ENCODE data around the gene NAV2. TPM values are rescaled to one million over a fixed set of nuclear protein-coding genes. Genes with fewer than 3 reads are reported as not detected.

The NAV2 gene
- polyA plus RNA-seq, 3 donors = not detected

DNA sequence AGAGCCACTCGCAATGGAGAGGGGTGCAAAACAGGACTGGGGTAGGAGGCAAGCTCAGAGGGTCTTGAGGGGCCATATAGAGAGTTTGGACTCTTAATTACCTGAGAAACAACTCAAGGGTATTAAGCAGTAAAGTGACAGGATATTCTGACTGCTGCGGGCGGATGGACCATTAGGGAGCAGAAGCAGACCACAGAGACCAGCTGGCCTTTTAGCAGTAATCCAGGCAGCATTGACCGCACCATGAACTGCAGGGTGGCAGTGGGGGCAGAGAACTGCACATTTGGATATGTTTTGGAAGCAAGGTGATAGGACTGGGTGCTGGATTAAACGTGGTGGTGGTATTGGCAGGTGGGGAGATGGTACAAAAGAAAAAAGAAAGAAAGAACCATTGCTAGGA, 322.3 kb downstream of the NAV2 start:
- Histone ChIP-seq H3K4me1 (ENCODE audit: control insufficient read depth in 1 of 2, insufficient read depth in 2 of 2, low read length in 2 of 2) (no peaks in the 10 kb centered on the region), H3K36me3 (replicated peaks in 1 of 2; ENCODE audit: control insufficient read depth in 1 of 2, insufficient read depth in 2 of 2, low read length in 2 of 2) (no peaks in the 10 kb centered on the region), H3K9ac (ENCODE audit: insufficient read depth, low read length, poor library complexity, severe bottlenecking) (no peak overlapping the region), H3K9me3 (replicated peaks in 1 of 2; ENCODE audit: control insufficient read depth in 1 of 2, insufficient read depth in 1 of 2, low read length in 2 of 2) (no peaks in the 10 kb centered on the region), H3K4me2 (replicated peaks; ENCODE audit: extremely low read depth, low read length, poor library complexity, severe bottlenecking) (no peak overlapping the region), H2AFZ (ENCODE audit: insufficient read depth, low read depth, low read length, poor library complexity, severe bottlenecking) (no peak overlapping the region), H3K4me3 (replicated peaks in 1 of 3; ENCODE audit: low read depth in 2 of 3, low read length in 3 of 3) (no peak overlapping the region), H3K79me2 (ENCODE audit: insufficient read depth, low read length) (no peaks in the 10 kb centered on the region), H3K27me3 (ENCODE audit: control insufficient read depth in 2 of 2, insufficient read depth in 2 of 2, low read length in 2 of 2) (no peaks in the 10 kb centered on the region), H4K20me1 (ENCODE audit: insufficient read depth, low read length) (no peaks in the 10 kb centered on the region), H3K27ac (ENCODE audit: low read depth in 1 of 2, low read length in 2 of 2) (no peak overlapping the region)
- no peak overlapping the region for H3K4me3 Mint-ChIP-seq
- no peaks in the 10 kb centered on the region for H3K9me3 Mint-ChIP-seq
- intact Hi-C loops (cut with micrococcal nuclease) = no loop called here
- no peak for DNase-seq
- H3K36me3 Mint-ChIP-seq = no peaks in the 10 kb centered on the region
- H3K4me1 Mint-ChIP-seq = peaks cover 5% of the 10 kb centered on the region
- no peak for TF ChIP-seq CTCF (IDR thresholded peaks at IDR 0.05)
- H3K27ac Mint-ChIP-seq = peak overlapping the region in 1 of 7 donors; percentile 48
- WGBS (ENCODE audit: insufficient coverage) = 97% methylated on average over 5 of the region's 5 CpGs
- peaks cover 3 to 5% (median 5%) of the 10 kb centered on the region in 3 donors for H3K27me3 Mint-ChIP-seq (ENCODE audit: low read depth in 3 of 3)

- H3K9me3 ChIP-seq (replicated peaks in 1 of 2; ENCODE audit: control insufficient read depth in 1 of 2, insufficient read depth in 1 of 2, low read length in 2 of 2) = no peaks in the 10 kb centered on the region
- H3K4me1 ChIP-seq (ENCODE audit: control insufficient read depth in 1 of 2, insufficient read depth in 2 of 2, low read length in 2 of 2) = no peaks in the 10 kb centered on the region
- Mint-ChIP-seq H3K27me3 (ENCODE audit: low read depth in 3 of 3) (peaks cover 3 to 5% (median 5%) of the 10 kb centered on the region in 3 donors), H3K9me3 (no peaks in the 10 kb centered on the region), H3K4me1 (peaks cover 5% of the 10 kb centered on the region), H3K4me3 (no peak overlapping the region), H3K36me3 (no peaks in the 10 kb centered on the region), H3K27ac (no peak overlapping the region)
- H3K27me3 ChIP-seq (ENCODE audit: control insufficient read depth in 2 of 2, insufficient read depth in 2 of 2, low read length in 2 of 2) = no peaks in the 10 kb centered on the region
- H3K79me2 ChIP-seq (ENCODE audit: insufficient read depth, low read length) = no peaks in the 10 kb centered on the region
- no peaks in the 10 kb centered on the region for H3K36me3 ChIP-seq (replicated peaks in 1 of 2; ENCODE audit: control insufficient read depth in 1 of 2, insufficient read depth in 2 of 2, low read length in 2 of 2)
- H3K27ac ChIP-seq (ENCODE audit: low read depth in 1 of 2, low read length in 2 of 2) = no peak overlapping the region
- no peak overlapping the region for H3K9ac ChIP-seq (ENCODE audit: insufficient read depth, low read length, poor library complexity, severe bottlenecking)
- H3K4me3 ChIP-seq (replicated peaks in 1 of 3; ENCODE audit: low read depth in 2 of 3, low read length in 3 of 3) = no peak overlapping the region
- no peak overlapping the region for H3K4me2 ChIP-seq (replicated peaks; ENCODE audit: extremely low read depth, low read length, poor library complexity, severe bottlenecking)
- no peak for DNase-seq
- intact Hi-C loops (cut with micrococcal nuclease) = no loop called here
- no peak overlapping the region for H2AFZ ChIP-seq (ENCODE audit: insufficient read depth, low read depth, low read length, poor library complexity, severe bottlenecking)
- no peak for TF ChIP-seq CTCF (IDR thresholded peaks at IDR 0.05)
- WGBS (ENCODE audit: insufficient coverage) = 100% methylated on average over 5 of the region's 7 CpGs
- H4K20me1 ChIP-seq (ENCODE audit: insufficient read depth, low read length) = no peaks in the 10 kb centered on the region
These were observed 322.7 kb downstream of the NAV2 start for GRCh38 chr11:20035375-20035700.

All from CD14-positive monocyte (primary cell).